Activated B cell treated with CpG ODN at 0.5 μM for 24 hours (primary cell): ENCODE measurements around the gene EXD3. TPM values are rescaled to one million over a fixed set of nuclear protein-coding genes. Genes with fewer than 3 reads are reported as not detected.

Source experiments
- ATAC-seq: fragments of 200-7000 bp; cut with Tn5 transposase; one replicate; pipeline ENCODE4 v1.10.0; 2021; ENCODE audit warnings: low read depth, mild to moderate bottlenecking, moderate library complexity
- CTCF ChIA-PET: fragments of 350-600 bp; sonication (Branson Sonifier 250); formaldehyde crosslinking; loops from one replicate; lab custom pipeline; 2021; ENCODE audit warnings: antibody characterized with exemption; lab: Charles Lee
- POLR2A ChIA-PET: fragments of 350-600 bp; sonication (Branson Sonifier 250); formaldehyde crosslinking; loops from one replicate; lab custom pipeline; 2021; ENCODE audit warnings: antibody characterized with exemption; lab: Charles Lee
- DNase-seq: peaks from one replicate; pipeline ENCODE4 v3.0.0; 2022
- H3K27ac Mint-ChIP-seq: one replicate; pipeline ENCODE4 v1.8.0; 2020; ENCODE audit warnings: mixed read lengths
- H3K27me3 Mint-ChIP-seq: one replicate; pipeline ENCODE4 v1.8.0; 2021; ENCODE audit warnings: mixed read lengths
- H3K36me3 Mint-ChIP-seq: one replicate; pipeline ENCODE4 v1.8.0; 2021; ENCODE audit warnings: low read depth, mixed read lengths
- H3K4me1 Mint-ChIP-seq: one replicate; pipeline ENCODE4 v1.8.0; 2021; ENCODE audit warnings: mixed read lengths
- H3K4me3 Mint-ChIP-seq: one replicate; pipeline ENCODE4 v1.8.0; 2020; ENCODE audit warnings: mild to moderate bottlenecking, mixed read lengths
- H3K9me3 Mint-ChIP-seq: one replicate; pipeline ENCODE4 v1.8.0; 2020; ENCODE audit warnings: mixed read lengths
- intact Hi-C: fragments of 100-400 bp; cut with micrococcal nuclease; formaldehyde crosslinking; loops from one replicate; pipeline ENCODE4 v1.15.1; 2024
- total RNA-seq: library from RNA; stranded (reverse); gene quantifications from 2 replicates; pipeline ENCODE4 v1.2.3, GENCODE V29; 2022
- TF ChIP-seq, protein P1 (sequence below): fragments of 200-600 bp; IDR thresholded peaks from one replicate; pipeline ENCODE4 v1.8.0; 2022; ENCODE audit warnings: antibody characterized with exemption, mild to moderate bottlenecking

EXD3 gene
- total RNA-seq, 1 donor from 2014 or later, result 12.8 TPM

DNA sequence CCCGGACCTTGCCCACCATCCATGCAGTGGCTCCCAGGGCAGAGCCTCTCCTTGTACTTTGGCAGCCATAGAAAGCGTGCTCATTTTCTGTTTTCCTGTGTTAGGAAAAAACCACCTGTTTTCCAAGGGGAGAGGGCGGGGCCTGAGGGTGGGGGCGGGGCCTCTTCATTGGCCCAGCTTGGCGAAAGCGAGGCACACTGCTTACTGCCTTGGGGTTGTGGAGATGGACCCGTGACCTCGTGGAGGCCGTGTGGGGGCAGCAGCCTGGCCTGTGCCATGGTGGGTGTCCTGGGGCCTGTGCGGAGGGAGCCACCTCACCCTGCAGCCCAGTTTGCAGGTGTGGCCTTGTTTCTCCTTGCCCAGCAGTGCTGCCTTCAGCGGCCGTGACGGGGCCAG lies 149.9 kb downstream of the EXD3 start:
- no peak overlapping the region for H3K4me3 Mint-ChIP-seq

DNA sequence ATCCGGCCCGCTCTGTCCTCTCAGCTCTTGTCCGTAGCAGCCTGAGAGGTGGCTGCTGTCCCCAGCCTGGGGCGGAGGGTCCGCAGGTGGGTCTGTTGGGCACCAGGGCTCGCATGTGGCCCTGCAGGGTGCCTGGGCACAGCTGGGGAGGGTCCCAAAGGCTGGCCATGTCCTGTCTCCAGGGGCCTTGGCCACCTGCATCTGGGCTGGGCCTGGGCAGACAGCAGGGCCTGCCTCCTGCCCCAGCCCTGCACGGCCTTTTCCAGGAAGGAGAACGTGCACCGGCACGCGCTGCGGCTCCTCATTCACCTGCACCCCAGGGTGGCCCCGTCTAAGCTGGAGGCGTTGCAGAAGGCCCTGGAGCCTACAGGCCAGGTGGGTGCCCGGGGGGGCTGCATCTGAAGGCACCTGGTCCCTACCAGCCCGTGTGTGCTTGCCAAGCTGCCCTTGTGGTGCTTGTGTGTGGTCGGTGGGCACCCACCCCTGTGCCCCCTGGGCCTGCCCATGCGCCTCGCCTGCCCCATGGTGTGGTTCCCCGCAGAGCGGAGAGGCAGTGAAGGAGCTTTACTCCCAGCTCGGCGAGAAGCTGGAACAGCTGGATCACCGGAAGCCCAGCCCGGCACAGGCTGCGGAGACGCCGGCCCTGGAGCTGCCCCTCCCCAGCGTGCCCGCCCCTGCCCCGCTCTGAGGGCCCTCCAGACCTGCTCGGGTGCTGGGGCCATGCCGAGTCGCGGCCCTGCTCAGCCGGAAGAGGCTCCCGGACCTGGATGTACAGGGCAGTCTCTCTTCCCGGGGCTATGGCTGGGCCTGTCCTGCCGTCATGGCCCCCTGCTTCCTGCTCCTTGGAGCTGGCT lies 150.5 kb downstream of the EXD3 start:
- DNase-seq, result no peak
- peaks cover 27% of the 10 kb centered on the region for H3K36me3 Mint-ChIP-seq
- no peak overlapping the region for H3K27ac Mint-ChIP-seq
- H3K4me1 Mint-ChIP-seq, result peaks cover 65% of the 10 kb centered on the region
- ChIA-PET POLR2A (interaction anchor here (0.6 to 3.3 kb wide), 3 partner anchors 18 to 121 kb away, joined by 3 to 16 read pairs (median 5); partner anchors contain the start of genes NELFB and TUBB4B), CTCF (no interaction called here)
- ATAC-seq, result no peak
- intact Hi-C loops, result no loop called here
- H3K27me3 Mint-ChIP-seq, result no peaks in the 10 kb centered on the region
- TF ChIP-seq, protein P1, sequence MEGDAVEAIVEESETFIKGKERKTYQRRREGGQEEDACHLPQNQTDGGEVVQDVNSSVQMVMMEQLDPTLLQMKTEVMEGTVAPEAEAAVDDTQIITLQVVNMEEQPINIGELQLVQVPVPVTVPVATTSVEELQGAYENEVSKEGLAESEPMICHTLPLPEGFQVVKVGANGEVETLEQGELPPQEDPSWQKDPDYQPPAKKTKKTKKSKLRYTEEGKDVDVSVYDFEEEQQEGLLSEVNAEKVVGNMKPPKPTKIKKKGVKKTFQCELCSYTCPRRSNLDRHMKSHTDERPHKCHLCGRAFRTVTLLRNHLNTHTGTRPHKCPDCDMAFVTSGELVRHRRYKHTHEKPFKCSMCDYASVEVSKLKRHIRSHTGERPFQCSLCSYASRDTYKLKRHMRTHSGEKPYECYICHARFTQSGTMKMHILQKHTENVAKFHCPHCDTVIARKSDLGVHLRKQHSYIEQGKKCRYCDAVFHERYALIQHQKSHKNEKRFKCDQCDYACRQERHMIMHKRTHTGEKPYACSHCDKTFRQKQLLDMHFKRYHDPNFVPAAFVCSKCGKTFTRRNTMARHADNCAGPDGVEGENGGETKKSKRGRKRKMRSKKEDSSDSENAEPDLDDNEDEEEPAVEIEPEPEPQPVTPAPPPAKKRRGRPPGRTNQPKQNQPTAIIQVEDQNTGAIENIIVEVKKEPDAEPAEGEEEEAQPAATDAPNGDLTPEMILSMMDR, result no peak
- H3K9me3 Mint-ChIP-seq, result no peaks in the 10 kb centered on the region
- H3K4me3 Mint-ChIP-seq, result no peak overlapping the region

More for the DNA sequence above, 149.9 kb downstream of the EXD3 start:
- peaks cover 62% of the 10 kb centered on the region for H3K4me1 Mint-ChIP-seq
- no peaks in the 10 kb centered on the region for H3K9me3 Mint-ChIP-seq
- ChIA-PET CTCF (no interaction called here), POLR2A (interaction anchor here (1.5 to 3.3 kb wide), 2 partner anchors 19 to 32 kb away, joined by 5 to 16 read pairs; partner anchors contain the start of genes NELFB and TUBB4B)
- no peaks in the 10 kb centered on the region for H3K27me3 Mint-ChIP-seq
- DNase-seq (no peak), ATAC-seq (no peak)
- H3K36me3 Mint-ChIP-seq, result peaks cover 22% of the 10 kb centered on the region
- intact Hi-C loops, result no loop called here
- H3K27ac Mint-ChIP-seq, result no peak overlapping the region
- TF ChIP-seq, protein P1, result no peak

DNA sequence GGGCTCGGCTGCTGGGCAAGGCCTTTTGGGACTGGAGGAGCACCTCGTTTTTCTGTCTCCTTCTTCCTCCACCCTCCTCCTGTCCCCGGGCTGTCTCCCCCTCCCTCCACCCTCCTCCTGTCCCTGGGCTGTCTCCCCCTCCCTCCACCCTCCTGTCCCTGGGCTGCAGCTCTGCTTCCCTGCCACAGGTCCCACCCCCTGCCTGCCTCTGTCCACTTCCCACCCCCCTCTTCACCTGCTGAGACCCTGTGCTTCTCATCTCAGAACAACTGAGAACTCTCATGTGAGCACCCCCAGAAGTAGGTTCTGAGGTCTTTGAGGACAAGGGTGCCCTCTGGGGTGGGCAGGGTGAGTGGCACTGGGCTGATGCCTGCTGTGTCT lies 151.3 kb downstream of the EXD3 start:
- Mint-ChIP-seq H3K9me3 (no peaks in the 10 kb centered on the region), H3K27me3 (no peaks in the 10 kb centered on the region), H3K36me3 (peaks cover 34% of the 10 kb centered on the region), H3K4me1 (peaks cover 59% of the 10 kb centered on the region), H3K4me3 (no peak overlapping the region), H3K27ac (no peak overlapping the region)
- TF ChIP-seq, protein P1, result no peak
- DNase-seq, result no peak
- ChIA-PET POLR2A (interaction anchor here (0.6 kb wide), 1 partner anchor 724 kb away, joined by 3 read pairs; no protein-coding TSS in a partner anchor), CTCF (no interaction called here)
- no peak for ATAC-seq
- intact Hi-C loops, result no loop called here

DNA sequence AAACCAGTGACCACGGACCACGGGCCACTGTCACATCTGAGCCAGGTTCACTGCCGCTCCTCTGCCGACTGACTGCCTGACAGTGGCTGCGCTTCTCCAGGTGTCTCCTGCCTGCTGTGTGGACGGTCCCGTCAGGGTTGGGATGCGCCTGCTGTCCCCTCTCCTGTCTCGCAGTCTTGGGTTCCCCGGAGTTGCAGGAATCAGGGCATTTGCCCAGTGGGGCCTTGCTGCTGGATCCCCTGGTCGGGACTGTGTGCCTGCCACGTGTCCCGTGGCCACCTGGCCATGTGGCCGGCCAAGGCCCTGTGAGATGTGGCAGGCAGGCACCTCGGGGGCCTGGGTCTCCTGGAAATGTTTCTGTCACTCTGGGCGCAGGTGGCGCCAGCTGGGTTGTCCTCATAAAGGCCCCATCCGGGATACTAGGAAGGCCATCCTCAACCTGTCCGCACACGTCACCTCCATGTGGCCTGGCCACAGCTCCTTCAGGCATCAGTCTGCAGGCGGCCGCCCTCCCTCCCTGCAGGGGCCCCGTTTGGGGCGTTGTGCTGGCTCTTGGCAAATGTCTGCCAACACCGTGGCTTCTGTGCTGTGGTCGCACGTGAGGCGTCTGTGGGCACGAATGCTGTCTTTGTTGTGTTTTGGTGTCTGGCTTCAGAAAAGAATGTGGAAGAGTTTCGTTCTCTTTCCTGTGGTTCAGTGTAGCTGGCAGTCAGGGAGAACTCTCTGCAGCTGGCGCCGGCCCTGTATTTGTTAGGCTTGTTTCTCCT lies 151.8 kb downstream of the EXD3 start:
- TF ChIP-seq, protein P1, result no peak
- no peak for ATAC-seq
- no peaks in the 10 kb centered on the region for H3K27me3 Mint-ChIP-seq
- ChIA-PET CTCF (no interaction called here), POLR2A (interaction anchor here (0.6 kb wide), 1 partner anchor 723 kb away, joined by 3 read pairs; no protein-coding TSS in a partner anchor)
- intact Hi-C loops, result no loop called here
- H3K9me3 Mint-ChIP-seq, result no peaks in the 10 kb centered on the region
- H3K4me3 Mint-ChIP-seq, result no peak overlapping the region
- H3K36me3 Mint-ChIP-seq, result peaks cover 34% of the 10 kb centered on the region
- H3K4me1 Mint-ChIP-seq, result peaks cover 57% of the 10 kb centered on the region
- H3K27ac Mint-ChIP-seq, result no peak overlapping the region
- DNase-seq, result no peak
